ENCODE results near the gene PPAN. TPM values are rescaled to one million over a fixed set of nuclear protein-coding genes. Genes with fewer than 3 reads are reported as not detected.

PPAN gene
- total RNA-seq, 1 donor from 2014 or later: 31.0 TPM

- Mint-ChIP-seq H3K27me3 (ENCODE audit: low read depth) (no peaks in the 10 kb centered on the region), H3K36me3 (ENCODE audit: low read depth) (peaks cover 52% of the 10 kb centered on the region), H3K27ac (ENCODE audit: unreplicated experiment) (no peak overlapping the region), H3K4me3 (ENCODE audit: unreplicated experiment) (no peak overlapping the region), H3K9me3 (ENCODE audit: low read depth) (no peaks in the 10 kb centered on the region), H3K4me1 (ENCODE audit: low read depth) (no peaks in the 10 kb centered on the region)
- no peak for TF ChIP-seq CTCF (IDR thresholded peaks at IDR 0.05)
- DNase-seq (ENCODE audit: low spot score): no peak
Measured at GRCh38 chr19:10159610-10160009, 53.4 kb downstream of the PPAN start.

Other genes starting within 250 kb of the PPAN start
- 51.0 to 68.8 TPM (median 67.9 TPM) in 3 replicates for gene OLFM2, start 169.8 kb upstream of the PPAN start, total RNA-seq
- gene COL5A3, start 95.9 kb upstream of the PPAN start, total RNA-seq: 24.8 to 65.9 TPM (median 63.6 TPM) in 3 replicates
- gene RDH8, start 92.9 kb upstream of the PPAN start, total RNA-seq: not detected in 3 replicates
- gene SHFL, start 20.0 kb upstream of the PPAN start, total RNA-seq: 15.8 to 21.8 TPM (median 19.9 TPM) in 3 replicates
- gene ANGPTL6, start 3.7 kb upstream of the PPAN start, total RNA-seq: 0.45 to 0.46 TPM in 2 of 3 replicates, not detected in the other
- gene P2RY11, start 5.3 kb downstream of the PPAN start, total RNA-seq: 9.5 to 13.5 TPM (median 10.4 TPM) in 3 replicates
- 145 to 149 TPM (median 146 TPM) in 3 replicates for gene EIF3G, start 13.5 kb downstream of the PPAN start, total RNA-seq
- gene DNMT1, start 88.6 kb downstream of the PPAN start, total RNA-seq: 46.1 to 90.2 TPM (median 47.8 TPM) in 3 replicates
- gene S1PR2, start 125.0 kb downstream of the PPAN start, total RNA-seq: 4.7 to 13.4 TPM (median 12.0 TPM) in 3 replicates
- 39.4 to 46.1 TPM (median 39.6 TPM) in 3 replicates for gene MRPL4, start 145.9 kb downstream of the PPAN start, total RNA-seq
- 3.5 to 21.8 TPM (median 19.0 TPM) in 3 replicates for gene ICAM1, start 164.8 kb downstream of the PPAN start, total RNA-seq
- gene ICAM4, start 180.6 kb downstream of the PPAN start, total RNA-seq: 0.31 TPM in 1 of 3 replicates, not detected in the others
- gene ICAM5, start 183.6 kb downstream of the PPAN start, total RNA-seq: 2.2 to 9.3 TPM (median 8.9 TPM) in 3 replicates
- gene ZGLP1, start 203.5 kb downstream of the PPAN start, total RNA-seq: 3.4 to 6.2 TPM (median 4.3 TPM) in 3 replicates
- gene FDX2, start 209.7 kb downstream of the PPAN start, total RNA-seq: 21.0 to 22.3 TPM (median 21.2 TPM) in 3 replicates
- 32.3 to 38.2 TPM (median 33.0 TPM) in 3 replicates for gene RAVER1, start 227.2 kb downstream of the PPAN start, total RNA-seq
- gene ICAM3, start 233.3 kb downstream of the PPAN start, total RNA-seq: 14.0 to 17.0 TPM (median 15.3 TPM) in 3 replicates